ENCODE measurements around the gene PDGFB.

DNA sequence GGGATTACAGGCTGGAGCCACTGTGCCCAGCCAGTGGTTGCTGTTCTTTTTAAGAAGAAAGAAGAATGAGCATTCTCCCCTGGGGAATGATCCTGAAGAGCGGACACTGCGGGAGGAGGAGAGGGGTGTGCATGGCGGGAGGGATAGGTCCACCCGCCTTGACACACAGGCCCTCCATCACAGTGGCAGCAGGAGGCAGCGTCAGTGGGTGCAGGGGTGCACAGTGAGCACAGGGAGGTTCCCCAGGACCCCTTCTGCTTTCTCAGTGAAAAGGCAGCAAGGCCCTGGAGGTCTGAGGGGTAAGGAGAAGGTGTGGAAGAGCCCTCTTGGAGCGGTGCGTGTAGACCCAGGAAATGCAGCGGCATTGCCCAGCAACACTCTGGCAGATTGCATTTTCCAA lies 63.4 kb downstream of the PDGFB start:
- TF ChIP-seq, protein P1, sequence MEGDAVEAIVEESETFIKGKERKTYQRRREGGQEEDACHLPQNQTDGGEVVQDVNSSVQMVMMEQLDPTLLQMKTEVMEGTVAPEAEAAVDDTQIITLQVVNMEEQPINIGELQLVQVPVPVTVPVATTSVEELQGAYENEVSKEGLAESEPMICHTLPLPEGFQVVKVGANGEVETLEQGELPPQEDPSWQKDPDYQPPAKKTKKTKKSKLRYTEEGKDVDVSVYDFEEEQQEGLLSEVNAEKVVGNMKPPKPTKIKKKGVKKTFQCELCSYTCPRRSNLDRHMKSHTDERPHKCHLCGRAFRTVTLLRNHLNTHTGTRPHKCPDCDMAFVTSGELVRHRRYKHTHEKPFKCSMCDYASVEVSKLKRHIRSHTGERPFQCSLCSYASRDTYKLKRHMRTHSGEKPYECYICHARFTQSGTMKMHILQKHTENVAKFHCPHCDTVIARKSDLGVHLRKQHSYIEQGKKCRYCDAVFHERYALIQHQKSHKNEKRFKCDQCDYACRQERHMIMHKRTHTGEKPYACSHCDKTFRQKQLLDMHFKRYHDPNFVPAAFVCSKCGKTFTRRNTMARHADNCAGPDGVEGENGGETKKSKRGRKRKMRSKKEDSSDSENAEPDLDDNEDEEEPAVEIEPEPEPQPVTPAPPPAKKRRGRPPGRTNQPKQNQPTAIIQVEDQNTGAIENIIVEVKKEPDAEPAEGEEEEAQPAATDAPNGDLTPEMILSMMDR (IDR thresholded peaks at IDR 0.05; ENCODE audit: low read length), result no peak
- TF ChIP-seq EZH2 (optimal IDR thresholded peaks at IDR 0.05; ENCODE audit: low read depth, low read length) (no peak), EZH2phosphoT487 (IDR thresholded peaks at IDR 0.05; ENCODE audit: low read length) (no peak)

All from MM.1S (cell line).